GM19372 (cell line): ENCODE data around the gene SLC25A1.

ENCODE experiments used
- ATAC-seq: cut with Tn5 transposase; IDR thresholded peaks from one replicate; pipeline ENCODE4 v1.9.1; 2021; ENCODE audit warnings: mild to moderate bottlenecking, low read depth, moderate library complexity; ENCODE audit not compliant: unreplicated experiment

Gene SLC25A1

DNA sequence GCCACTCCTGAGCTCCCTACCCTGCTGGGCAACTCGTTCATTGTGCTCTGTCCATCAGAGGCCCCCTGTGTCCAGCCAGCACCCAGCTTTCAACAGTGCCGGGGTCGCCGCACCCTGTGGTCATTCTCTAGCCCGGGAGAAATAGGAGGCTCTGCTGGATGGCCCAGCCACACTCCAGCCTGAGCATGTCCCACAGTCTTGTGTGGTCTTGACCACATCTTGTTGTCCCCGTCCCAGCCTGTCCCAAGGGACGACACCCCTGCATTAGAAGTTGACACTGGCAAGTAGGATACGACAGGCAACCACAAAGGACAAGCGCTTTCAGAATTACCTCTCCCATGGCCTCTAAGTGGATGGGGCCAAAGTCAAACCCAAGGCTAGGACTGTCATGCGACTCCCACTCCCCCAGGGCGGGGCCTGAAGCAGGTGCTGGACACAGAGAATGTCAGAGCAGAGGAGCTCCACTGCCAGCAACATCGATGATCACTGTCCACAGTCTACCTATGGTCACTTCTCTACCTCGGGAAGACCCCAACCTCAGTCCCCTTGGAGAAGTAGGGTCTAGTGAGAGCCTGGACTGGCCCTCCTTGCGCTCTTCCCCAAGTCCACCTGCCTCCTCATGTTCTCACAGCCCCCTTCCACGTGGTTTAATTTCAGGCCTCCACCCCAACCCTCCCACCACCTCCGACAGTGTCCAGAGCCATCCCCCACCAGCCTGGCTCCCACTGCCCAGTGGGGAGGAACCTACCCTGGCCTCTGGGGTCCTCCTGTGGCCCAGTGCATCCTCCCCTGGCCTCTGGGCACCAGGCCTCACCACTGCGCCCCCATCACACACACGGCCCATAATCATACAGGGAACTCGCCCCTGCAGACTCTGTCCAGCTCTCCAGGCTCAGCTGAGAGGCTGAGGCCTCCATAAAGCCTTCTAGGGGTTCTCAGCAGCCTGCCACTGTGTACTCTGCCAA, 51.9 kb downstream of the SLC25A1 start:
- no peak for ATAC-seq
